IMR-90 (cell line): ENCODE data around the gene TCF7L2. TPM values are rescaled to one million over a fixed set of nuclear protein-coding genes. Genes with fewer than 3 reads are reported as not detected.

ENCODE experiments used
- ATAC-seq: fragments of 200-7000 bp; cut with Tn5 transposase; 2 replicates; pipeline ENCODE4 v1.9.1; 2020; ENCODE audit warnings: low read depth, mild to moderate bottlenecking, moderate library complexity
- BruUV-seq: library from RNA; stranded (reverse); fragments of 400-500 nt; replicated peaks from 2 replicates; lab custom pipeline; 2021; lab: Mats Ljungman, UMichigan
- CTCF ChIA-PET: fragments of 300-600 bp; formaldehyde crosslinking; extraction: SDS; loops from one replicate; lab custom pipeline; 2021; ENCODE audit warnings: antibody characterized with exemption; lab: Yijun Ruan, JAX
- POLR2A ChIA-PET: fragments of 300-600 bp; sonication (Branson Sonifier 250); formaldehyde crosslinking; loops from one replicate; lab custom pipeline; 2022; ENCODE audit warnings: antibody characterized with exemption; ENCODE audit not compliant: unreplicated experiment; lab: Charles Lee
- DNase-seq: peaks from one replicate; pipeline ENCODE4 v3.0.0; 2013
- H2AFZ ChIP-seq: replicated peaks from 2 replicates; pipeline ENCODE3; 2013; ENCODE audit warnings: low read length, mild to moderate bottlenecking; ENCODE audit not compliant: poor library complexity
- H2AK5ac ChIP-seq: 2 replicates; pipeline ENCODE4 v1.6.1; 2013; ENCODE audit warnings: low read depth, low read length, inconsistent platforms
- H2AK9ac ChIP-seq: replicated peaks from 2 replicates; pipeline ENCODE3; 2013; ENCODE audit warnings: mild to moderate bottlenecking, low read depth, low read length, moderate library complexity; ENCODE audit not compliant: poor library complexity
- H2BK120ac ChIP-seq: 2 replicates; pipeline ENCODE4 v1.6.1; 2013; ENCODE audit warnings: low read depth, low read length, inconsistent platforms
- H2BK15ac ChIP-seq: 3 replicates; pipeline ENCODE4 v1.6.1; 2013; ENCODE audit warnings: low read depth, low read length, inconsistent platforms
- H2BK20ac ChIP-seq: 2 replicates; pipeline ENCODE4 v1.6.1; 2013; ENCODE audit warnings: low read depth, mild to moderate bottlenecking, inconsistent platforms, low read length, moderate library complexity
- H2BK5ac ChIP-seq: 2 replicates; pipeline ENCODE4 v1.6.1; 2013; ENCODE audit warnings: mild to moderate bottlenecking, low read depth, low read length, inconsistent platforms; ENCODE audit not compliant: poor library complexity, severe bottlenecking
- H3K14ac ChIP-seq: replicated peaks from 2 replicates; pipeline ENCODE4 v1.6.1; 2013; ENCODE audit warnings: low read depth, low read length, inconsistent platforms
- H3K18ac ChIP-seq: 2 replicates; pipeline ENCODE4 v1.6.1; 2013; ENCODE audit warnings: low read depth, low read length, control low read depth
- H3K23ac ChIP-seq: 2 replicates; pipeline ENCODE4 v1.6.1; 2013; ENCODE audit warnings: low read depth, low read length, inconsistent platforms
- H3K27ac ChIP-seq: 2 replicates; pipeline ENCODE4 v1.5.1; 2013; ENCODE audit warnings: mild to moderate bottlenecking, control low read depth, low read length; ENCODE audit not compliant: insufficient read depth
- H3K27me3 ChIP-seq: 2 replicates; pipeline ENCODE4 v1.6.1; 2013; ENCODE audit warnings: low read length; ENCODE audit not compliant: control insufficient read depth, insufficient read depth
- H3K36me3 ChIP-seq: 2 replicates; pipeline ENCODE4 v1.6.1; 2013; ENCODE audit warnings: low read length, mixed read lengths; ENCODE audit not compliant: control insufficient read depth, insufficient read depth
- H3K4ac ChIP-seq: 2 replicates; pipeline ENCODE4 v1.6.1; 2013; ENCODE audit warnings: low read depth, low read length, inconsistent platforms
- H3K4me1 ChIP-seq: 2 replicates; pipeline ENCODE4 v1.6.1; 2013; ENCODE audit warnings: low read length, mixed read lengths; ENCODE audit not compliant: control insufficient read depth, insufficient read depth
- H3K4me2 ChIP-seq: 2 replicates; pipeline ENCODE4 v1.6.1; 2013; ENCODE audit warnings: low read depth, mild to moderate bottlenecking, control low read depth, low read length, moderate library complexity
- H3K4me3 ChIP-seq: 2 replicates; pipeline ENCODE4 v1.5.1; 2013; ENCODE audit warnings: low read depth, mild to moderate bottlenecking, control low read depth, low read length, moderate library complexity; ENCODE audit not compliant: insufficient read depth
- H3K56ac ChIP-seq: 2 replicates; pipeline ENCODE4 v1.6.1; 2013; ENCODE audit warnings: low read length, inconsistent platforms; ENCODE audit not compliant: insufficient read depth; ENCODE audit errors: extremely low read depth
- H3K79me1 ChIP-seq, 2 experiments: 2 replicates each; pipeline ENCODE4 v1.6.1; 2013; ENCODE audit warnings: low read length in 2 of 2, inconsistent platforms in 1 of 2, low read depth in 1 of 2
- H3K9ac ChIP-seq: 2 replicates; pipeline ENCODE4 v1.6.1; 2013; ENCODE audit warnings: low read depth, low read length, control low read depth
- H3K9me1 ChIP-seq: 2 replicates; pipeline ENCODE4 v1.6.1; 2013; ENCODE audit warnings: low read length, inconsistent platforms; ENCODE audit not compliant: insufficient read depth
- H3K9me3 ChIP-seq: 2 replicates; pipeline ENCODE4 v1.6.1; 2013; ENCODE audit warnings: low read length; ENCODE audit not compliant: control insufficient read depth, insufficient read depth
- H4K20me1 ChIP-seq: 2 replicates; pipeline ENCODE4 v1.6.1; 2013; ENCODE audit warnings: low read length, inconsistent platforms; ENCODE audit not compliant: insufficient read depth
- H4K5ac ChIP-seq: 2 replicates; pipeline ENCODE4 v1.6.1; 2013; ENCODE audit warnings: mild to moderate bottlenecking, low read depth, low read length, control low read depth
- H4K8ac ChIP-seq, 2 experiments: 2 replicates each; pipeline ENCODE4 v1.6.1; 2013; ENCODE audit warnings: low read depth in 2 of 2, low read length in 2 of 2, control low read depth in 1 of 2, inconsistent platforms in 1 of 2
- H4K91ac ChIP-seq: 2 replicates; pipeline ENCODE4 v1.6.1; 2013; ENCODE audit warnings: low read depth, low read length, inconsistent platforms; ENCODE audit not compliant: insufficient read depth
- BHLHE40 ChIP-seq: fragments of 150-350 bp; IDR thresholded peaks from 2 replicates; pipeline ENCODE4 v1.6.1; 2016; ENCODE audit warnings: mild to moderate bottlenecking, low read depth, low read length
- CEBPB ChIP-seq: IDR thresholded peaks from 2 replicates; pipeline ENCODE4 v1.6.1; 2012; ENCODE audit warnings: low read depth, low read length, improper control_type of control experiment
- NFE2L2 ChIP-seq: fragments of 150-350 bp; IDR thresholded peaks from 2 replicates; pipeline ENCODE4 v1.6.1; 2016; ENCODE audit warnings: low read depth, mild to moderate bottlenecking, low read length
- POLR2A ChIP-seq: IDR thresholded peaks from 2 replicates; pipeline ENCODE4 v1.6.1; 2012; ENCODE audit warnings: mild to moderate bottlenecking, low read depth, low read length
- SMC3 ChIP-seq: fragments of 150-350 bp; IDR thresholded peaks from 2 replicates; pipeline ENCODE4 v1.6.1; 2016; ENCODE audit warnings: low read depth, mild to moderate bottlenecking, antibody characterized with exemption, low read length, moderate library complexity
- USF2 ChIP-seq: fragments of 150-350 bp; IDR thresholded peaks from 2 replicates; pipeline ENCODE4 v1.6.1; 2017; ENCODE audit warnings: mild to moderate bottlenecking, antibody characterized with exemption, low read length, low read depth
- WGBS, 2 experiments: methylation state at CpG; one replicate each; pipeline versions ENCODE4 v1.1.5 to v1.1.7; 2013; ENCODE audit warnings: missing lambda C conversion rate in 2 of 2; ENCODE audit not compliant: insufficient read length in 1 of 2; ENCODE audit errors: extremely low coverage in 2 of 2; 5-methylcytosine and 5-hydroxymethylcytosine counted together
- dilution Hi-C: fragments of 300-500 bp; cut with HindIII; formaldehyde crosslinking; loops from one replicate; pipeline ENCODE4 v1.14.3; 2018; ENCODE audit warnings: low sequenced_read_pairs; ENCODE audit not compliant: unreplicated experiment
- in situ Hi-C: fragments of 300-500 bp; cut with MboI; formaldehyde crosslinking; loops from 3 replicates; pipeline ENCODE4 v1.14.3; 2019; ENCODE audit warnings: low sequenced_read_pairs, inconsistent platforms, mixed read lengths
- intact Hi-C: fragments of 100-400 bp; cut with micrococcal nuclease; formaldehyde crosslinking; loops from 2 replicates; pipeline ENCODE4 v1.10.0; 2022
- polyA plus RNA-seq, 3 experiments: library from polyadenylated mRNA; depleted of rRNA; stranded (reverse); fragments of >200 nt; gene quantifications; 2 replicates each; pipeline ENCODE4 v1.2.3, GENCODE V29; 2012; ENCODE audit warnings: low replicate concordance in 1 of 3
- total RNA-seq: library from RNA; depleted of rRNA; stranded (reverse); fragments of >200 nt; gene quantifications from 2 replicates; pipeline ENCODE4 v1.2.3, GENCODE V29; 2012
- TF ChIP-seq, protein P1 (sequence below): fragments of 150-350 bp; IDR thresholded peaks from 2 replicates; pipeline ENCODE4 v1.6.1; 2016; ENCODE audit warnings: low read depth, mild to moderate bottlenecking, low read length, moderate library complexity, borderline replicate concordance

Gene TCF7L2
- total and polyA plus RNA-seq, 2 of the 4 experiments (the other 2 are of a cell fraction), result 1.3 to 12.2 TPM

- Histone ChIP-seq H2AFZ (no peak overlapping the region), H3K56ac (no peak overlapping the region), H3K9me1 (peaks cover 33% of the 10 kb centered on the region), H4K5ac (no peak overlapping the region), H4K20me1 (peaks cover 36% of the 10 kb centered on the region; the same call in 1 of the 2 replicates), H2AK9ac (no peak overlapping the region), H3K27ac (no peak overlapping the region), H2BK15ac (no peak overlapping the region), H3K9me3 (no peaks in the 10 kb centered on the region), H2BK20ac (no peak overlapping the region), H3K4me2 (no peak overlapping the region), H3K36me3 (no peaks in the 10 kb centered on the region), H2BK120ac (no peak overlapping the region), H4K91ac (no peak overlapping the region), H2AK5ac (no peak overlapping the region), H3K4me3 (no peak overlapping the region), H3K4ac (no peak overlapping the region), H3K4me1 (peaks cover 35% of the 10 kb centered on the region), H3K14ac (no peak overlapping the region), H3K9ac (no peak overlapping the region), H4K8ac (no peak overlapping the region), H3K23ac (0 out of 2 replicates have a peak overlapping the region, but pooled peaks have one; percentile 25), H3K18ac (no peak overlapping the region), H3K79me1 (peaks cover 37 to 73% of the 10 kb centered on the region in 2 experiments), H3K27me3 (no peaks in the 10 kb centered on the region), H2BK5ac (no peak overlapping the region)
- ChIA-PET POLR2A (no interaction called here), CTCF (no interaction called here)
- WGBS, 2 experiments, result 60% methylated on average over 1 of the region's 4 CpGs; no CpG with 5 or more reads in 1 of the 2 experiments
- no peak for TF ChIP-seq USF2
- no peak for TF ChIP-seq POLR2A
- no peak for TF ChIP-seq NFE2L2
- TF ChIP-seq BHLHE40, result no peak
- TF ChIP-seq SMC3, result no peak
- TF ChIP-seq, protein P1, sequence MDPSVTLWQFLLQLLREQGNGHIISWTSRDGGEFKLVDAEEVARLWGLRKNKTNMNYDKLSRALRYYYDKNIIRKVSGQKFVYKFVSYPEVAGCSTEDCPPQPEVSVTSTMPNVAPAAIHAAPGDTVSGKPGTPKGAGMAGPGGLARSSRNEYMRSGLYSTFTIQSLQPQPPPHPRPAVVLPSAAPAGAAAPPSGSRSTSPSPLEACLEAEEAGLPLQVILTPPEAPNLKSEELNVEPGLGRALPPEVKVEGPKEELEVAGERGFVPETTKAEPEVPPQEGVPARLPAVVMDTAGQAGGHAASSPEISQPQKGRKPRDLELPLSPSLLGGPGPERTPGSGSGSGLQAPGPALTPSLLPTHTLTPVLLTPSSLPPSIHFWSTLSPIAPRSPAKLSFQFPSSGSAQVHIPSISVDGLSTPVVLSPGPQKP, result no peak
- TF ChIP-seq CEBPB, result no peak
- ATAC-seq (no peak), DNase-seq (no peak)
- intact Hi-C loops, result no loop called here
- dilution Hi-C loops, result no loop called here
- in situ Hi-C loops, result no loop called here
- no TSS peak for BruUV-seq
Measured at GRCh38 chr10:112962343-112962742, 12.3 kb downstream of the TCF7L2 start.
